ENCODE data around the gene MIF4GD.

- TF ChIP-seq EZH2phosphoT487 (IDR thresholded peaks at IDR 0.05; ENCODE audit: low read length), result no peak
- TF ChIP-seq, protein P1, sequence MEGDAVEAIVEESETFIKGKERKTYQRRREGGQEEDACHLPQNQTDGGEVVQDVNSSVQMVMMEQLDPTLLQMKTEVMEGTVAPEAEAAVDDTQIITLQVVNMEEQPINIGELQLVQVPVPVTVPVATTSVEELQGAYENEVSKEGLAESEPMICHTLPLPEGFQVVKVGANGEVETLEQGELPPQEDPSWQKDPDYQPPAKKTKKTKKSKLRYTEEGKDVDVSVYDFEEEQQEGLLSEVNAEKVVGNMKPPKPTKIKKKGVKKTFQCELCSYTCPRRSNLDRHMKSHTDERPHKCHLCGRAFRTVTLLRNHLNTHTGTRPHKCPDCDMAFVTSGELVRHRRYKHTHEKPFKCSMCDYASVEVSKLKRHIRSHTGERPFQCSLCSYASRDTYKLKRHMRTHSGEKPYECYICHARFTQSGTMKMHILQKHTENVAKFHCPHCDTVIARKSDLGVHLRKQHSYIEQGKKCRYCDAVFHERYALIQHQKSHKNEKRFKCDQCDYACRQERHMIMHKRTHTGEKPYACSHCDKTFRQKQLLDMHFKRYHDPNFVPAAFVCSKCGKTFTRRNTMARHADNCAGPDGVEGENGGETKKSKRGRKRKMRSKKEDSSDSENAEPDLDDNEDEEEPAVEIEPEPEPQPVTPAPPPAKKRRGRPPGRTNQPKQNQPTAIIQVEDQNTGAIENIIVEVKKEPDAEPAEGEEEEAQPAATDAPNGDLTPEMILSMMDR (IDR thresholded peaks at IDR 0.05; ENCODE audit: low read length), result no peak
- no peak for TF ChIP-seq EZH2 (optimal IDR thresholded peaks at IDR 0.05; ENCODE audit: low read depth, low read length)
Observed at GRCh38 chr17:75265614-75266315, 5.3 kb downstream of the MIF4GD start.

Measured in MM.1S (cell line).